ENCODE measurements around the gene WNT2.

The WNT2 gene

DNA sequence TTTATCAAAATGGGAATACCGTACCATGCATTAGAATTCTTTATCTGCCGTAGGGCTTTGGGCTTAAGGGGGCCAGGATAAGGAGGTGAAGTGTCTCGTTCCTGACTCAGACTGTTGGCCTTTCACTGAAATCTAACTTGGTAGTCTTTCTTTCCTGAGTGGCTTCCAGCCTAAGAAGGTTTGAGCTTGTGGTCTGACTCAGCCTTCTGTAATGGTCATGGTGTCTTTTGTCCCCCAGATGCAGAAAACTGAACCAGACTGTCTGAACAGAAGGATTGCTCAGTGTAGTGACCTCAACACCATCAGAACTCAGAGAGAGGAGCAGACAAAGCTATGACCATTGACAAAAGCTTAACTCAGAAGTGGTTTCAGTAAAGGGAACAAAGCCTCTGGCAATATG is 39.5 kb downstream of the WNT2 start:
- Mint-ChIP-seq H3K36me3 (no peaks in the 10 kb centered on the region), H3K27ac (no peak overlapping the region), H3K4me3 (no peak overlapping the region), H3K4me1 (no peaks in the 10 kb centered on the region), H3K27me3 (no peaks in the 10 kb centered on the region), H3K9me3 (no peaks in the 10 kb centered on the region)
- DNase-seq = no peak
- CTCF ChIA-PET = no interaction called here

DNA sequence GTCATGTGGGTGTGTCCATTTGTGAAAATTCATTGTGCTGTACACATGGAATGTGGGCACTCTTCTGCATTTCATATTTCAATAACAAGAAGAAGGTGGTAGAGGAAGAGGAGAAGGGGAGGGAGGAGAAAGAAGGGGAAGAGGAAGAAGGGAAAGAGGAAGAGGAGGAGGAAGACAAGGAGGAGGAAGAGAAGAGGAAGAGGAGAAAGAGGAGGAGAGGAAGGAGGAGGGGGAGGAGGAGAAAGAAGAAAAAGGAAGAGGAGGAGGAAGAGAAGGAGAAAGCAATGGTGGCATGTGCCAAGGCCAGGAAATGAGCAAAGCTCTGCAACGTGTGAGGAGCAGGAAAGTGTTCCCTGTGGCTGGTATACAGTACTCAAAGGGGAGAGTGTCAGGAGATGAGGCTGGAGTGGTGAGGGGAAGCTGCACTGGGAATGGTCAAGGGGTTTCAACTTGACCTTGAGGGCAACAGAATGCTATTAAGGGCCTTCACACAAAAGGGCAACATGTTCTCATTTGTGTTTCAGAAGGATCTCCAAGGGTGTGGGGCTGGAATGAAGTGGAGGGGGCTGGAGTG is 40.5 kb downstream of the WNT2 start:
- Mint-ChIP-seq H3K4me1 (no peaks in the 10 kb centered on the region), H3K9me3 (no peaks in the 10 kb centered on the region), H3K27me3 (no peaks in the 10 kb centered on the region), H3K36me3 (no peaks in the 10 kb centered on the region), H3K27ac (no peak overlapping the region), H3K4me3 (no peak overlapping the region)
- DNase-seq = no peak
- CTCF ChIA-PET = no interaction called here

DNA sequence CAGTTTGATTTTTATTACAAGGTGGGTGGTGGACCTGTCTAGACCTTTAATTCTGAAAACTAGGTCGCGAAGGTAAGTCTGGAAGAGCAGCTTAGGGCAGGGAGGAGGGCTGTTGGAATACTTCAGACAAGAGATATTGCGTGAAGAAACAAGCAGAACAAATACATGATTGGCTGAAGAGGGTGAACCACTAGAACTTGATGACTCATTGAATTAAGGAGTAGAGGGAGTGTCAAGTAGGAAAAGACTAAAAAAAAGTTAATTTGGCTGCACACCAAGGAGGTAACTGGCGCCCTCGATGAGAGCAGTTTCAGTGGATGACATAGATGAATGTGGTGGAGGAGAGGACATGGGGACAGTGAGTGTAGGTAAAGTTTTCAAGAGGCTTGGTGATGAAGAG is 41.3 kb downstream of the WNT2 start:
- no peaks in the 10 kb centered on the region for H3K4me1 Mint-ChIP-seq
- no peaks in the 10 kb centered on the region for H3K9me3 Mint-ChIP-seq
- H3K27ac Mint-ChIP-seq = no peak overlapping the region
- CTCF ChIA-PET = no interaction called here
- no peak for DNase-seq
- H3K4me3 Mint-ChIP-seq = no peak overlapping the region
- no peaks in the 10 kb centered on the region for H3K27me3 Mint-ChIP-seq
- no peaks in the 10 kb centered on the region for H3K36me3 Mint-ChIP-seq

DNA sequence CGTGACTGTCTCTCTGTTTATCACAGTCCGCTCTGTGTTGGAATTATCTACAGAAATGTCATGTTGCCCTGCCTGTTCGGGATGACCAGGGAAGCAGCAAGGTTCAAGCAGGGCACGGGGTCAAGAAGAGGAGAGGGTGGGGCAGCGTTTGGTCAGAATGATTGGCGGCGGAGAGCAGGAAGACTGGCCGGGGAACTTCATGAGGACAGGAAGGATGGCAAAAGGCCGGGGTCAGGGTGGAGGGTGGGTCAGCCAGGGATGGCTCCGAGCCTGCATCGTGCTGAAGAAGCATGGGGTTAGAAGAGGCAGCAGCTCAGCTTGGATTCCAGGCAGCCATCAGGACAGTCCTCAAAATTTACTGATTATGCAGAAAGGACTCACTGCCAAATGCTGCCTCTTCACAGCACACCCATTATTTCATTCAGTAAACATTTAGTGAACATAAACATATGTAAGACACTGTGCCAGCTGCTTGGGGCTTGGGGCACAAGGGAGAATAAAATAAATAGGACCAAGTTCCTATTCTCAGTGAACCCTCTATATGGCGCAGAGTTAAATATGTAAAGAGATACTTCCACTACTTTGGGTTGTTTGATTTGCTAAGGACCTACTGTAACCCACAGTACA is 42.8 kb downstream of the WNT2 start:
- H3K27me3 Mint-ChIP-seq = no peaks in the 10 kb centered on the region
- CTCF ChIA-PET = no interaction called here

DNA sequence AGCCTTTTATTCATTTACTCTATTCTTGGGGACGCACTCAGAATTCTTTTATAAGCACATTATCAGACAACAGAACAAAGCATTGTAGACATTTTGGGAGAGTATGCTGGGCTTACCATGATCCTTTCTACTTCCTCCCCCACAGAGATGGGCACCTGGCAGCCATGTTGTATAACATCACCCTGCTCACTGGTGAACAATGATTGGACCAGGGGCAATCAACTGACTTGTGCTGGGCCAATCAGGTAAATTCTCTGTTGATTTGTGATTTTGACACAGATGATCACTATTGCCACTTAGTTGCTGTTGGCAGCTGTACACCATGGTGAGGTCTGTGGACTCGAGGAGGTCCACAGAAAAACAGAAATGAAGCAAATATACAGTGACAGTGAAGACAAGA is 43.7 kb downstream of the WNT2 start:
- CTCF ChIA-PET = no interaction called here
- no peaks in the 10 kb centered on the region for H3K27me3 Mint-ChIP-seq
- no peak overlapping the region for H3K4me3 Mint-ChIP-seq
- no peak overlapping the region for H3K27ac Mint-ChIP-seq
- no peaks in the 10 kb centered on the region for H3K9me3 Mint-ChIP-seq
- no peaks in the 10 kb centered on the region for H3K36me3 Mint-ChIP-seq
- no peaks in the 10 kb centered on the region for H3K4me1 Mint-ChIP-seq
- DNase-seq = no peak

More for the DNA sequence above, 42.8 kb downstream of the WNT2 start:
- Mint-ChIP-seq H3K4me3 (no peak overlapping the region), H3K36me3 (no peaks in the 10 kb centered on the region), H3K9me3 (no peaks in the 10 kb centered on the region), H3K4me1 (no peaks in the 10 kb centered on the region), H3K27ac (no peak overlapping the region)
- no peak for DNase-seq

DNA sequence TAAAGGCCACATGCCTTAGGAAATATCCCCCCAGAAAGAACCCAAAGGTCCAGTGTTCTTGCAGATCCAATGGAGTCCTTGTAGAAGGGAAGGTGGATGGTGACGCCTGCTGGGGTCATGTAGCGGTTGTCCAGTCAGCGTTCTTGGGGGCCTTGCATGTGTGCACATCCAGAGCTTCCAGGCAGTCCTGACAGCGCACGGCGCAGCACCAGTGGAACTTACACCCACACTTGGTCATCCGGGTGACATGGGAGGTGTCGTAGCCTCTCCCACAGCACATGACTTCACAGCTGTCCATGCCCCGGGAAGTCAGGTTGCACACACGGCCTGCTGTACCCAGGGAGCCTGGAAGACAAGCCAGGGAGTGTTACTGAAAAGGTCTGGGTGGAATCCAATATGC is 44.8 kb downstream of the WNT2 start:
- Mint-ChIP-seq H3K27me3 (no peaks in the 10 kb centered on the region), H3K4me1 (no peaks in the 10 kb centered on the region), H3K36me3 (no peaks in the 10 kb centered on the region), H3K27ac (no peak overlapping the region), H3K9me3 (no peaks in the 10 kb centered on the region), H3K4me3 (no peak overlapping the region)
- no peak for DNase-seq
- CTCF ChIA-PET = no interaction called here

DNA sequence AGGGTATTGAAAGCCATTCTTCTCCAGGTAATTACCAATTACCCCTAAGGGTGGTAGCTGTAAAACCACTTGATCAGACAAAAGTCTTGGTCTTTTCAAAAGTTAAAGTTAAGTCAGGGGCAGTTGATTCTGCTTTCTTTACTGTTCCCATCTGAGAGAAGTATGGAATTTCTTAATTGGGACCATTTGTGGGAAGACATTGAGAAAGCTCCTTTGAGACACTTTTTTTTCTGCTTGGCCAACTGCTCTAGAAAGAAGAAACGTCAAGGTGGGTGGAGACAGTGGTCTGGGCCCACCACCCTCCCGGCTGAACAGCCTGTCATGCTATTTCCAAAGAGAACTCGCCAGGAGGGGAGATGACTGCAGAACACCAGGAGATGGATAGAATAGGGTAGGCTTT is 45.3 kb downstream of the WNT2 start:
- CTCF ChIA-PET = no interaction called here
- H3K4me3 Mint-ChIP-seq = no peak overlapping the region
- H3K27me3 Mint-ChIP-seq = no peaks in the 10 kb centered on the region
- no peak overlapping the region for H3K27ac Mint-ChIP-seq
- H3K9me3 Mint-ChIP-seq = no peaks in the 10 kb centered on the region
- H3K36me3 Mint-ChIP-seq = no peaks in the 10 kb centered on the region
- H3K4me1 Mint-ChIP-seq = no peaks in the 10 kb centered on the region
- DNase-seq = no peak

DNA sequence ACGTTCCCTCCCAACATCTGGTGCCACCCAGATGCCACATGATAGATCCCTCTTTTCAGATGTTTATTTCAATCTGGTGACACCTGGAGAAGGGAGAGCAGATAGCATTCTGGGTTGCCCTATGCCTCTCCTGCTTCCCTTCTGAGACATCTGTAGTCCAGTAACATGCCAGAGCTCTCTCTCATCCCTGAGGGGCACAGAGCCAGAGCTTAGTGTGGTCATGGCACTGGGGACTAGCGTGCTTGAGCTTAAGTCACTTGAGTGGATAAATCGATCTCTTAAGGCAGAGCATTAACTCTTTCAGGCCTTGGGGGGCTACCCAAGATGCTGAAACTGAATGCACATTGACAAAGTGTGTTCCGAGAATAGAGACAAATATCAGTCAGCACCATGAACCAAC is 47.9 kb downstream of the WNT2 start:
- CTCF ChIA-PET = no interaction called here
- H3K27ac Mint-ChIP-seq = no peak overlapping the region
- no peaks in the 10 kb centered on the region for H3K36me3 Mint-ChIP-seq
- H3K27me3 Mint-ChIP-seq = no peaks in the 10 kb centered on the region
- H3K4me1 Mint-ChIP-seq = no peaks in the 10 kb centered on the region
- no peak overlapping the region for H3K4me3 Mint-ChIP-seq
- no peak for DNase-seq
- H3K9me3 Mint-ChIP-seq = no peaks in the 10 kb centered on the region

DNA sequence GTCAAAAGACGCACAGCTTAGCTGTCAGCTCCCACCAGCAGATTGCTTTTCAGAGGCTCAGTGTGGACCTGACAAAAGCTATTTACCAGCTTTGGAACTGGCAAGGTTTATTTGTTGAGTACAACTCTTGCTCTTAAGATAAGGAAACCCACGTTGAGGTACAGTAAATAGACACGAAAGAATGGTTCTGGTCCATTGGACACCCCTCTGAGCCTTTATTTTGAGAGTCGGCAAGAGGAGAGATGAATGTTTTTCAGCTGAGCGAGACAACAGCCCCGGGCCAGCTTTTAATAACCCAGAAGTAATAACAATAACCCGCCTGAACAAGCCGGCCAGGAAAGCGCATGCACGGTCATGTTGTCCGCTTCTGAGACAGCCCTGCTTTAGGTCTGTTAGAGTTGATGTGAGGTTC is 49.0 kb downstream of the WNT2 start:
- DNase-seq = no peak
- no peak overlapping the region for H3K4me3 Mint-ChIP-seq
- no peak overlapping the region for H3K27ac Mint-ChIP-seq
- no peaks in the 10 kb centered on the region for H3K9me3 Mint-ChIP-seq
- H3K27me3 Mint-ChIP-seq = no peaks in the 10 kb centered on the region
- CTCF ChIA-PET = no interaction called here
- no peaks in the 10 kb centered on the region for H3K4me1 Mint-ChIP-seq
- no peaks in the 10 kb centered on the region for H3K36me3 Mint-ChIP-seq

DNA sequence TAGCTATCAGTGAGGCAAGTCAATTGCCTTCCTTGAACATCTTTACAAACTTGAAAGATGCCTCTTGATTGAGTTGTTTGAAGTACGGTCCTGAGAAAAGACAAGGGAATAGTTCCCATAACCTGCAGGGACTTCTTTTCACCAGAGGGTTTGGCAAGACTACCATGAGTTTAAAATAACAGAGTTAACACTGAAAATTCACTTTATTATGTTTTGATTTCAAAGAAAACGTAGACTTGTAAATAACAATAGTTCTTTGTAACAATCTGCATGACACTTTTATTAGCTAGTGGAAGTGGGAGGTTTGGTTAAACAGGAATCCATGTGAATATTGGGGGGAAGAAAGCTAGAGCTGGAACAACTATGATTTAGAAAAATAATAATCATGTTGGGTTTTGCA is 49.5 kb downstream of the WNT2 start:
- H3K9me3 Mint-ChIP-seq = no peaks in the 10 kb centered on the region
- H3K4me3 Mint-ChIP-seq = no peak overlapping the region
- DNase-seq = no peak
- no peak overlapping the region for H3K27ac Mint-ChIP-seq
- CTCF ChIA-PET = no interaction called here
- H3K36me3 Mint-ChIP-seq = no peaks in the 10 kb centered on the region
- no peaks in the 10 kb centered on the region for H3K27me3 Mint-ChIP-seq
- no peaks in the 10 kb centered on the region for H3K4me1 Mint-ChIP-seq

DNA sequence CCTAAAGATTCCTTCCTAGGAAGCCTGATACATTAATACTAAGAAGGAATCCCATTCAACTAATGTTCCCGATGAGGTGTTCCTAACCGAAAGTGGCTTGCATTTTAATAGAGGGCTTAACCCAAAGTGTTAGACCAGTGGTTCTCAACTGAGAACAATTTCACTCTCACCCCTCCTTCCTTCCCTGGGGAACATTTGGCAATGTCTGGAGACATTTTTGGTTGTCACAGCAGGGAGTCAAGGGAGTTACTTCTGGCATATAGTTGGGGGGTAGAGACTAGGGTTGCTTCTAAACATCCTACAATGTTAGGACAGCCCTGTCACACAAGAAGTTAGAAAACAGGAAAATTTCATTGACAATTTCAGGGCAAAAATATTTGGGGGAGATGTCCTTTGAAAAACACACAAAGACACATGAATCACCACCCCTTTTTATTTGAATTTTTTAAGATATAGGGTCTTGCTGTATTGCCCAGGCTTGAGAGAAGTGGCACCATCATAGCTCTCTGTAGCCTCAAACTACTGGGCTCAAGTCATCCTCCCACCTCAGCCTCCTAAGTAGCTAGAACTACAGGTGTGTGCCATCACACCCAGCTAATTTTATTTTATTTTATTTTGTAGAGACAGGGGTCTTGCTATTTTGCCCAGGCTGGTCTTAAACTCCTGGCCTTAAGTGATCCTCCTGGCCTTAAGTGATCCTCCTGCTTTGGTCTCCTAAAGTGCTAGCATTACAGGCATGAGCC is 50.7 kb downstream of the WNT2 start:
- DNase-seq = no peak
- Mint-ChIP-seq H3K9me3 (no peaks in the 10 kb centered on the region), H3K27ac (no peak overlapping the region), H3K4me1 (no peaks in the 10 kb centered on the region), H3K36me3 (no peaks in the 10 kb centered on the region), H3K4me3 (no peak overlapping the region), H3K27me3 (no peaks in the 10 kb centered on the region)
- CTCF ChIA-PET = no interaction called here

DNA sequence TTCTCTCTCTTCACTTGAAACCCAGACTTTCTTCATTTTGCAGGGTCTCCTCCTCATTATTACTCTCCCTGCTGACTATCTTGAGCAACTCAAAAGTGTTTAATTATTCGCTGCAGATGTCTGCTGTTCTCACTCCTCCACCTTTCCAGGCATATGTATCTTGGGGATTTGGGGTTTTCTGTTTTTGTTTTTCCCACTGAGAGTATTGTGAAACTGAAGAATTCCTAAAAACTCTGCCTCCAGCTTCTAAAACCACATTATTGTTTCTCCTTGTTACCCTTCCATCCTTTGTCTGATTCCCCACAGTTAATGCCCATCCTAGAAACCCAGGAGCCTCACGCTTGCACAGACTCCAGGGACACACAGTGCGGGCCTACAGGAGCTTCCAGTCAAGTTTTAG is 51.3 kb downstream of the WNT2 start:
- no peaks in the 10 kb centered on the region for H3K9me3 Mint-ChIP-seq
- no peaks in the 10 kb centered on the region for H3K4me1 Mint-ChIP-seq
- H3K27ac Mint-ChIP-seq = no peak overlapping the region
- H3K4me3 Mint-ChIP-seq = no peak overlapping the region
- CTCF ChIA-PET = no interaction called here
- no peaks in the 10 kb centered on the region for H3K36me3 Mint-ChIP-seq
- no peaks in the 10 kb centered on the region for H3K27me3 Mint-ChIP-seq
- DNase-seq = no peak

DNA sequence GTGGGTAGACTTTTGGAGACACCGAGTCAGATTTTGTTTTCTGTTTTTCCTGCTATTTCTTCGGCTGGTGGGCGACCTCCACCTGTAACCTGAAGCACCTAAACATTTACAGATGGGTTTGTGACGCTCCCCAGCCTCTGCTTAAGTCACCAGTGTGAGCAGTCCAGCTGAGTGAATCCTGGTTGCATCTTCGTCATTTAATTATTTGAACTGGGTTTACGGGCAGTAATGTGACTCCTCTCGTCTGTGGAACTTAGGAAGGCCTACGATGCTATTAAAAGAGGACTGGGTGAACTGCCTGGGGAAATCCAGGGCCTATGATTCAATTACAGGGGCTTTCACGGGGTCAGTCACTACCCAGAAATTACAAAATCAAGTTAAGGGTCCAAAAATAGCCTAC is 52.5 kb downstream of the WNT2 start:
- Mint-ChIP-seq H3K4me3 (no peak overlapping the region), H3K36me3 (no peaks in the 10 kb centered on the region), H3K27me3 (no peaks in the 10 kb centered on the region), H3K4me1 (no peaks in the 10 kb centered on the region), H3K27ac (no peak overlapping the region), H3K9me3 (no peaks in the 10 kb centered on the region)
- CTCF ChIA-PET = no interaction called here
- DNase-seq = no peak

DNA sequence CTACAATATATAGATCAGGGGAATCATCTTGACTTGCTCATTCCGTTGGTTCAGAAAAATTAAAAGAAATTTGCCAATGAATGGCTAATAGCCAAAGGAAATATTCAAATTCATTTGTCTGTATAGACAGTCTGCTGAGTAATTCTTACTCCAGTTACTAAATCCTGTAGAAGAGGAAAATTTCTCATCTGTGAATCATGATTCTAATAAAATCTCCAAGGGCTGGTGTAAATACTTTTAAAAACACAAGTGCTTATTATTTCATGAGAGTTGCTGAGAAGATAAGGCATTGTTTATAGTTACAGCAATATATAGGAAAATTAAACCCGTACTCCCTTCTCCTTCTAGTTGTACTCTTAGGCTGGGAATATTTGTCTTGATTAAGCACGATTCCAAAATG is 53.0 kb downstream of the WNT2 start:
- H3K27me3 Mint-ChIP-seq = no peaks in the 10 kb centered on the region
- H3K4me3 Mint-ChIP-seq = no peak overlapping the region
- H3K4me1 Mint-ChIP-seq = no peaks in the 10 kb centered on the region
- CTCF ChIA-PET = no interaction called here
- no peaks in the 10 kb centered on the region for H3K36me3 Mint-ChIP-seq
- no peak overlapping the region for H3K27ac Mint-ChIP-seq
- DNase-seq = no peak
- no peaks in the 10 kb centered on the region for H3K9me3 Mint-ChIP-seq

DNA sequence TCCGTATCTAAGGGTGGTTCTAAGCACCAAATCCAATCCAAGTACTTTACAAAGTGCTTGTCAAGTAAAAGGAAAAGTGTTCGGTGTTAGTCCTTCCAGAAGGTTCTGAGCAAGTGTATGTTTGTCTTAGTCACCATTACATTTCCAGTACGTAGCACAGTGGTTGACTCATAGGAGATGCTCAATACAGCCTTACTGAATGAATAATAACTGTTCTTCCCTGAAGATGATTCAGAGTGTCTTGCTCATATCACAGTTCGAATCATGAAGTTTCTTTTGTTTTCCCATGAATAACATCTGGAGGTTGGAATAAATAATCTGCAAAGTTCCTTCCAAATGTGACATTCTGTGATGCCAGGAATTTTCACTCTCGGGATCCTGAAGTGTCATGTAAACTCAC is 53.4 kb downstream of the WNT2 start:
- DNase-seq = no peak
- Mint-ChIP-seq H3K27ac (no peak overlapping the region), H3K36me3 (no peaks in the 10 kb centered on the region), H3K4me1 (no peaks in the 10 kb centered on the region), H3K9me3 (no peaks in the 10 kb centered on the region), H3K27me3 (no peaks in the 10 kb centered on the region), H3K4me3 (no peak overlapping the region)
- CTCF ChIA-PET = no interaction called here
